Measurements from ENCODE around the gene CDO1.

DNA sequence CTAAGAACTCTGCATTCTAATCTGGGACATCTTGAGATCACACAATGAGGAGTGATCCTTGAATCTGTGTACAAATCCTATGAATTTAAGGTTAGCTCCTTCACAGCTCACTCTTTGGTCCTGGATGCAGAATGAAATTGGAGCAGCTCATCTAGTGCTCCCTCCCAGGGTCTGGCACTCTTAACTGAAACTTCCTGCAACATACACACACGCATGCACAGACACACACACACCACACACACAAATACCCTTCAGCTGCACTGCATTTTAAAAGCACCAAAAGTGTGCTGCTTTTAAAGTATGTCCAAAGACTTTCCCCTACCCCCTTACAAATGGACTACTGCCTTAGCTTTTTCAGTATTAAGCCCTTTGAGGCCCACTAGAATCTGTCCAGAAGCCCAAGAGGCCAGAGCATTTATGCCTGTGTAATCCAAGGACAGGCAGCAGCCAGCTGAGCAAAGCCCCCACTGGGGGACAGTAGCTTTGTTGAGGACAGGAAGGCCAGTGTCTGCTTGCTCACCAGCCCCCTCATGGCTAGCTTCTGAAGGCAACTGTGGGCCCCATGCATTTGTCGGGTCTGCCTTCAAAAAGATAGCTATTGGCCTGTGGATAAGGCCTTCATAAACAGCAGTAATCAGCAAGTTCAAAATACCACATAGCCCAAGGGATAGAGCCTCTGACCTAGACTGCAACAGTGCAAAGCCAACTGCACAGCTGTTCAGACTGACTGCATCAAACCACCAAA is 43.6 kb downstream of the CDO1 start:
- no peak for TF ChIP-seq POLR2A (IDR thresholded peaks at IDR 0.05; ENCODE audit: low read depth, low read length)
- no peak for TF ChIP-seq PAX5 (IDR thresholded peaks at IDR 0.05; ENCODE audit: insufficient read depth, low read length, severe bottlenecking)
- TF ChIP-seq POLR2AphosphoS5 (IDR thresholded peaks at IDR 0.05; ENCODE audit: low read depth, low read length), result no peak
- no peak for TF ChIP-seq SPI1 (IDR thresholded peaks at IDR 0.05; ENCODE audit: low read depth, low read length)
- no peak for TF ChIP-seq TAF1 (IDR thresholded peaks at IDR 0.05; ENCODE audit: low read depth, low read length)

Data from GM12891 (cell line).